HG02885 (cell line): Measurements from ENCODE around the gene MEGF10.
A peak's percentile ranks its signal among the peaks of the same experiment; 100 is the strongest.
"Not testable (repeated sequence)": the region's sequence is repeated elsewhere in the genome, so short reads cannot be mapped to it uniquely, and the experiment has no call there.

ENCODE experiments used
- ATAC-seq: cut with Tn5 transposase; IDR thresholded peaks from one replicate; pipeline ENCODE4 v1.9.1; 2021; ENCODE audit warnings: mild to moderate bottlenecking; ENCODE audit not compliant: unreplicated experiment, poor library complexity

Gene MEGF10

GRCh38 chr5:127297348-127298035 lies 6.9 kb downstream of the MEGF10 start:
- no peak for ATAC-seq

GRCh38 chr5:127298036-127298429 lies 7.4 kb downstream of the MEGF10 start:
- ATAC-seq = no peak

GRCh38 chr5:127298656-127299055 lies 8.1 kb downstream of the MEGF10 start:
- ATAC-seq = no peak

- no peak for ATAC-seq
These were observed 9.1 kb downstream of the MEGF10 start for GRCh38 chr5:127299678-127300077.

- ATAC-seq = no peak
These were observed 11.9 kb downstream of the MEGF10 start for GRCh38 chr5:127302509-127302908.

GRCh38 chr5:127303404-127303803 lies 12.8 kb downstream of the MEGF10 start:
- no peak for ATAC-seq

- no peak for ATAC-seq
These were observed 14.9 kb downstream of the MEGF10 start for GRCh38 chr5:127305493-127305892.

GRCh38 chr5:127306036-127306435 lies 15.4 kb downstream of the MEGF10 start:
- ATAC-seq = no peak

- no peak for ATAC-seq
These were observed 16.1 kb downstream of the MEGF10 start for GRCh38 chr5:127306647-127307046.

GRCh38 chr5:127307868-127308267 lies 17.3 kb downstream of the MEGF10 start:
- ATAC-seq = no peak

- not testable (repeated sequence) for ATAC-seq
These were observed 17.7 kb downstream of the MEGF10 start for GRCh38 chr5:127308325-127308724.

- no peak for ATAC-seq
These were observed 18.3 kb downstream of the MEGF10 start for GRCh38 chr5:127308945-127309344.

- ATAC-seq = no peak
These were observed 20.8 kb downstream of the MEGF10 start for GRCh38 chr5:127311349-127311748.

- ATAC-seq = no peak
These were observed 21.4 kb downstream of the MEGF10 start for GRCh38 chr5:127311781-127312525.

GRCh38 chr5:127313379-127313778 lies 22.8 kb downstream of the MEGF10 start:
- no peak for ATAC-seq

- peak; percentile 96 for ATAC-seq
These were observed 23.4 kb downstream of the MEGF10 start for GRCh38 chr5:127313847-127314473.

- no peak for ATAC-seq
These were observed 25.4 kb downstream of the MEGF10 start for GRCh38 chr5:127316011-127316410.

GRCh38 chr5:127317385-127317784 lies 26.8 kb downstream of the MEGF10 start:
- ATAC-seq = not testable (repeated sequence)

GRCh38 chr5:127320032-127320965 lies 29.7 kb downstream of the MEGF10 start:
- ATAC-seq = peak; percentile 90

- ATAC-seq = no peak
These were observed 30.9 kb downstream of the MEGF10 start for GRCh38 chr5:127321465-127321864.
